Thoracic aorta (tissue), 2 donors: ENCODE measurements around the gene ATF7IP2. TPM values are rescaled to one million over a fixed set of nuclear protein-coding genes. Genes with fewer than 3 reads are reported as not detected.
A peak's percentile ranks its signal among the peaks of the same experiment; 100 is the strongest.

Experiments
- ATAC-seq: fragments of 150-250 bp; one replicate; pipeline ENCODE4 v1.8.0; 2017; ENCODE audit warnings: low read depth; ENCODE audit not compliant: insufficient number of reproducible peaks, low FRiP score
- DNase-seq: peaks from one replicate; pipeline ENCODE4 v3.0.0-alpha.2; 2020; ENCODE audit warnings: low spot score
- H3K27ac ChIP-seq, 2 donors: fragments of 200-600 bp; sonication (generic); 1 replicate in 1 of 2; 2 replicates in 1 of 2; pipeline ENCODE4 v1.5.1; 2016; ENCODE audit warnings: mild to moderate bottlenecking in 2 of 2, moderate library complexity in 2 of 2
- H3K27me3 ChIP-seq: fragments of 200-600 bp; sonication (generic); replicated peaks from 2 replicates; pipeline ENCODE4 v1.6.0; 2016; ENCODE audit warnings: mild to moderate bottlenecking; ENCODE audit not compliant: insufficient read depth
- H3K36me3 ChIP-seq: fragments of 200-600 bp; sonication (generic); one replicate; pipeline ENCODE4 v1.5.1; 2016
- H3K4me1 ChIP-seq, 2 donors: fragments of 200-600 bp; sonication (generic); 1 replicate in 1 of 2; 2 replicates in 1 of 2; pipeline versions ENCODE4 v1.5.1 to v1.6.0; 2016; ENCODE audit warnings: low read depth in 2 of 2, mild to moderate bottlenecking in 1 of 2; ENCODE audit not compliant: control insufficient read depth in 1 of 2
- H3K4me3 ChIP-seq: fragments of 200-600 bp; sonication (generic); 2 replicates; pipeline ENCODE4 v1.5.1; 2016; ENCODE audit warnings: mild to moderate bottlenecking
- H3K9me3 ChIP-seq: fragments of 200-600 bp; sonication (generic); 2 replicates; pipeline ENCODE4 v1.5.1; 2016
- CTCF ChIP-seq: fragments of 200-600 bp; sonication (generic); IDR thresholded peaks from one replicate; pipeline ENCODE4 v1.5.1; 2019; ENCODE audit warnings: antibody characterized with exemption
- total RNA-seq, 2 donors: library from RNA; depleted of rRNA; stranded (reverse); fragments of >200 nt; gene quantifications; one replicate each; pipeline versions ENCODE4 v1.1.0 to v1.2.3, GENCODE V29; 2016

The ATF7IP2 gene
- total RNA-seq, 2 donors from 2014 or later = 7.2 to 15.8 TPM

DNA sequence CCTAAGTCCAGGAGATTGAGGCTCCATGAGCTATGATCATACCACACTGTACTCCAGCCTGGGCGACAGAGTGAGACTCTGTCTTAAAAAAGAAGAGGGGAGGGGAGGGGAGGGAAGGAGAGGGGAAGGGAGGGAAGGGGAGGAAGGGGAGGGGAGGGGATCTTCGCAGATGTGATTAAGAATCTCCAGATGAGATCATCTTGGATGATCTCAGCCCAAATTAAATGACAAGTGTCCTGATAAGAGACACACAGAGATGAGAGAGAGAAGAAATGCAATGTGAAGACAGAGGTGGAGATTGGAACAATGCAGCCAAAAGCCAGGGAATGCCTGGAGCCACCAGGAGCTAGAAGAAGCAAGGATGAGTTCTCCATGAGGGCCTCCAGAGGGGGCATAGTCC is 124.4 kb downstream of the ATF7IP2 start:
- Histone ChIP-seq H3K27me3 (no peaks in the 10 kb centered on the region), H3K36me3 (no peaks in the 10 kb centered on the region), H3K9me3 (no peaks in the 10 kb centered on the region), H3K4me3 (no peak overlapping the region), H3K4me1 (peaks cover 10 to 11% of the 10 kb centered on the region in 2 donors), H3K27ac (no peak overlapping the region)
- no peak for TF ChIP-seq CTCF
- DNase-seq (no peak), ATAC-seq (no peak)

DNA sequence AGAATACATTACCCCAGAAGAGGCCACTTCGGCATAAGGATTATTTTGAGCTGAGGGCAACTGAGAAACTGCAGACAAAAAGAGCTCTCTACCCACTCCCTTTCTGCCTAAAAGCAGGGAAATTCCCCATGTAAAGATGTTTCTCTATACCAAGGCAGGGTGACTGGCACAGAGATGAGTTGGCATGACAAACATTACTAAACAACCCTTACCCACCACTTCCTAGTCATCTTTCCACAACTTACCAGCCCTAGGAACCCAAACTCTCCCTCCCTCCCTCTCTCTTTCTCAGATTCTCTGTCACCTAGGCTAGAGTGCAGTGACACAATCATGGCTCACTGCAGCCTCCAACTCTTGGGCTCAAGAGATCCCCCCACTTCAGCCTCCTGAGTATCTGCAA is 126.0 kb downstream of the ATF7IP2 start:
- H3K27me3 ChIP-seq = no peaks in the 10 kb centered on the region
- DNase-seq = no peak
- ATAC-seq = no peak
- no peaks in the 10 kb centered on the region for H3K9me3 ChIP-seq
- no peak overlapping the region for H3K4me3 ChIP-seq
- H3K27ac ChIP-seq = no peak overlapping the region
- TF ChIP-seq CTCF = no peak
- H3K36me3 ChIP-seq = no peaks in the 10 kb centered on the region
- peaks cover 13 to 18% of the 10 kb centered on the region in 2 donors for H3K4me1 ChIP-seq

- peak overlapping the region; percentile 68 to 81 for H3K27ac ChIP-seq
- H3K27me3 ChIP-seq = no peaks in the 10 kb centered on the region
- H3K9me3 ChIP-seq = no peaks in the 10 kb centered on the region
- H3K4me1 ChIP-seq = peaks cover 13 to 18% of the 10 kb centered on the region in 2 donors
- peak overlapping the region; percentile 35 for H3K4me3 ChIP-seq
- peak; percentile 71 for TF ChIP-seq CTCF
- ATAC-seq = peak; percentile 66
- no peak for DNase-seq
- no peaks in the 10 kb centered on the region for H3K36me3 ChIP-seq
Measured at GRCh38 chr16:10514369-10515055, 128.7 kb downstream of the ATF7IP2 start.

DNA sequence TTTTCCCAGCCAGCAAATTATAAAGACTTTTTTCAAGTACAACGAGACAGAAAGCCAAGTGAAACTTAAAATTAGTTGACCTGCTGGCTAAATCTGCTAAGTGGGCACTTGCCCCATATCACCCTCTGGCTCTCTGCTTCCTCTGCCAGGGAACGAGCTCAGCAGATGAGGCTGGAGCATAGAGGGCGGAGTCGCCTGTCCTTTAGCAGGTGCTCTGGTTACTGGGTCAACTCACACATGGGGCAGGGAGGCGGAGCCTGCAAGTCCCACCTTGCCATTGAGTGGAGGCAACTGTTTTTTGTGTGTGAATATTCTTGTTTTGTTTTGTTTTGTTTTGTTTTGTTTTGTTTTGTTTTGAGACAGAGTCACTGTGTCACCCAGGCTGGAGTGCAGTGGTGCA is 132.0 kb downstream of the ATF7IP2 start:
- ATAC-seq = no peak
- H3K27ac ChIP-seq = no peak overlapping the region
- no peak for DNase-seq
- no peak overlapping the region for H3K4me3 ChIP-seq
- peaks cover 13 to 18% of the 10 kb centered on the region in 2 donors for H3K4me1 ChIP-seq
- H3K9me3 ChIP-seq = no peaks in the 10 kb centered on the region
- no peaks in the 10 kb centered on the region for H3K36me3 ChIP-seq
- TF ChIP-seq CTCF = no peak
- H3K27me3 ChIP-seq = no peaks in the 10 kb centered on the region

DNA sequence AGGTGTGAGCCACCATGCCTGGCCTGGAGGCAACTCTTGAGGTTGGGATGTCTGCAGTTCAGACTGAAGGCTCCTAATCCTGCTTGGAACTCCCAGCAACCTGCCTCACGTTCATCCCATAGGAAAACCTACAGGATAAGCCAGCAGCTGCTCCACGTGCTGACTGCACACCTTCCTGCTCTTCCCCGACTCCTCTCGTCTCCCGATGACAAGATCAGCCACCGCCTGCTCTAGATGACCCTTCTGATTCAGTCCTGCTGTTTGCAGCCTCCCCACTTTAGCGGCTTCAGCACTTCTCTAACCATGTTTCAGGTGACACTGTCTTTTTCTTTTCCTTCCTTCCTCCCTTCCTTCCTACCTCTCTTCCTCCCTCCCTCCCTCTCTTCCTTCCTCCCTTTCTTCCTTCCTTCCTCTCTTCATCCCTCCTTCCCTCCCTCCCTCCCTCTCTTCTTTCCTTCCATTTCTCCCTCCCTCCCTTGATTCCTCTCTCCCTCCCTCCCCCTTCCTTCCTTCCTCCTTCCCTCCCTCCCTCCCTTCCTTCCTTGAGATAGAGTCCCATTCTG is 132.7 kb downstream of the ATF7IP2 start:
- no peaks in the 10 kb centered on the region for H3K27me3 ChIP-seq
- ATAC-seq = no peak
- H3K4me3 ChIP-seq = no peak overlapping the region
- DNase-seq = no peak
- no peaks in the 10 kb centered on the region for H3K9me3 ChIP-seq
- peaks cover 13 to 18% of the 10 kb centered on the region in 2 donors for H3K4me1 ChIP-seq
- no peak for TF ChIP-seq CTCF
- H3K27ac ChIP-seq = no peak overlapping the region
- H3K36me3 ChIP-seq = no peaks in the 10 kb centered on the region
